ENCODE measurements around the gene PDC. TPM values are rescaled to one million over a fixed set of nuclear protein-coding genes. Genes with fewer than 3 reads are reported as not detected.

PDC gene
- total RNA-seq, result not detected

GRCh38 chr1:186461014-186461413, at the start of gene PDC:
Gene PDC (minus strand): TSS chr1:186461114. CDS start chr1:186449459, 11,655 bp downstream.
- CTCF ChIA-PET, result no interaction called here
- POLR2A ChIA-PET, result no interaction called here

GRCh38 chr1:186503190-186503589, 42.3 kb upstream of the PDC start:
- ChIA-PET POLR2A (no interaction called here), CTCF (no interaction called here)

GRCh38 chr1:186502087-186502486, 41.2 kb upstream of the PDC start:
- CTCF ChIA-PET, result interaction anchor here (0.7 kb wide), 1 partner anchor 11 kb away, joined by 3 read pairs; no protein-coding TSS in a partner anchor

GRCh38 chr1:186500804-186501203, 39.9 kb upstream of the PDC start:
- POLR2A ChIA-PET, result no interaction called here
- CTCF ChIA-PET, result no interaction called here

More at GRCh38 chr1:186502087-186502486, 41.2 kb upstream of the PDC start:
- POLR2A ChIA-PET, result no interaction called here

GRCh38 chr1:186499571-186499970, 38.7 kb upstream of the PDC start:
- ChIA-PET CTCF (no interaction called here), POLR2A (no interaction called here)

- POLR2A ChIA-PET, result no interaction called here
- CTCF ChIA-PET, result no interaction called here
These were observed 37.9 kb upstream of the PDC start for GRCh38 chr1:186498695-186499389.

- CTCF ChIA-PET, result no interaction called here
- POLR2A ChIA-PET, result no interaction called here
These were observed 37.2 kb upstream of the PDC start for GRCh38 chr1:186498071-186498470.

- ChIA-PET CTCF (no interaction called here), POLR2A (no interaction called here)
These were observed 36.7 kb upstream of the PDC start for GRCh38 chr1:186497651-186498050.

GRCh38 chr1:186496171-186496851, 35.4 kb upstream of the PDC start:
- POLR2A ChIA-PET, result no interaction called here
- CTCF ChIA-PET, result no interaction called here

GRCh38 chr1:186494832-186495271, 33.9 kb upstream of the PDC start:
- CTCF ChIA-PET, result no interaction called here

GRCh38 chr1:186492531-186493291, 31.8 kb upstream of the PDC start:
- POLR2A ChIA-PET, result no interaction called here
- CTCF ChIA-PET, result no interaction called here

More at GRCh38 chr1:186494832-186495271, 33.9 kb upstream of the PDC start:
- POLR2A ChIA-PET, result no interaction called here

- POLR2A ChIA-PET, result no interaction called here
- CTCF ChIA-PET, result no interaction called here
These were observed 30.4 kb upstream of the PDC start for GRCh38 chr1:186491336-186491735.

- ChIA-PET POLR2A (interaction anchor here (0.5 kb wide), 1 partner anchor 119 kb away, joined by 3 read pairs; no protein-coding TSS in a partner anchor), CTCF (no interaction called here)
These were observed 26.2 kb upstream of the PDC start for GRCh38 chr1:186487163-186487562.

GRCh38 chr1:186486061-186486460, 25.1 kb upstream of the PDC start:
- ChIA-PET CTCF (no interaction called here), POLR2A (no interaction called here)

- ChIA-PET POLR2A (interaction anchor here (0.8 kb wide), 1 partner anchor 109 kb away, joined by 3 read pairs; the partner anchor contains the start of gene TPR), CTCF (no interaction called here)
These were observed 22.6 kb upstream of the PDC start for GRCh38 chr1:186483561-186483960.

- ChIA-PET CTCF (interaction anchor here (0.6 kb wide), 1 partner anchor 504 kb away, joined by 4 read pairs; no protein-coding TSS in a partner anchor), POLR2A (no interaction called here)
These were observed 21.8 kb upstream of the PDC start for GRCh38 chr1:186482661-186483255.

GRCh38 chr1:186481303-186481888, 20.5 kb upstream of the PDC start:
- POLR2A ChIA-PET, result no interaction called here
- CTCF ChIA-PET, result no interaction called here

- CTCF ChIA-PET, result no interaction called here
- POLR2A ChIA-PET, result no interaction called here
These were observed 18.2 kb upstream of the PDC start for GRCh38 chr1:186479162-186479561.

- CTCF ChIA-PET, result no interaction called here
- POLR2A ChIA-PET, result no interaction called here
These were observed 15.5 kb upstream of the PDC start for GRCh38 chr1:186476264-186477040.
